ENCODE results near the gene KY. TPM values are rescaled to one million over a fixed set of nuclear protein-coding genes. Genes with fewer than 3 reads are reported as not detected.
"Not testable (repeated sequence)": the region's sequence is repeated elsewhere in the genome, so short reads cannot be mapped to it uniquely, and the experiment has no call there.

The KY gene
- total RNA-seq, 1 donor from 2014 or later = not detected

GRCh38 chr3:134601539-134602439, 49.0 kb downstream of the KY start:
- no peaks in the 10 kb centered on the region for H3K36me3 Mint-ChIP-seq (ENCODE audit: low read depth)
- peaks cover 11% of the 10 kb centered on the region for H3K4me1 Mint-ChIP-seq
- no peak overlapping the region for H3K27ac Mint-ChIP-seq
- no peak for DNase-seq
- no peak overlapping the region for H3K4me3 Mint-ChIP-seq
- H3K9me3 Mint-ChIP-seq = no peaks in the 10 kb centered on the region
- intact Hi-C loops (cut with micrococcal nuclease) = loop anchor here (5.0 to 10.0 kb wide), 2 partner anchors 153 to 1441 kb away; no protein-coding TSS in a partner anchor
- peaks cover 3% of the 10 kb centered on the region for H3K27me3 Mint-ChIP-seq

GRCh38 chr3:134600685-134601463, 49.9 kb downstream of the KY start:
- H3K4me3 Mint-ChIP-seq = no peak overlapping the region
- DNase-seq = peak; percentile 90
- H3K27me3 Mint-ChIP-seq = peaks cover 3% of the 10 kb centered on the region
- H3K9me3 Mint-ChIP-seq = no peaks in the 10 kb centered on the region
- H3K4me1 Mint-ChIP-seq = peaks cover 11% of the 10 kb centered on the region
- intact Hi-C loops (cut with micrococcal nuclease) = loop anchor here (5.0 to 10.0 kb wide), 2 partner anchors 154 to 1441 kb away; no protein-coding TSS in a partner anchor
- H3K36me3 Mint-ChIP-seq (ENCODE audit: low read depth) = no peaks in the 10 kb centered on the region
- no peak overlapping the region for H3K27ac Mint-ChIP-seq

- Mint-ChIP-seq H3K27ac (no peak overlapping the region), H3K4me1 (peaks cover 11% of the 10 kb centered on the region), H3K9me3 (no peaks in the 10 kb centered on the region), H3K4me3 (no peak overlapping the region), H3K36me3 (ENCODE audit: low read depth) (no peaks in the 10 kb centered on the region), H3K27me3 (peaks cover 3% of the 10 kb centered on the region)
- intact Hi-C loops (cut with micrococcal nuclease) = loop anchor here (5.0 to 10.0 kb wide), 2 partner anchors 155 to 1442 kb away; no protein-coding TSS in a partner anchor
- no peak for DNase-seq
Measured at GRCh38 chr3:134600206-134600605, 50.6 kb downstream of the KY start.

GRCh38 chr3:134598763-134599545, 51.9 kb downstream of the KY start:
- Mint-ChIP-seq H3K9me3 (no peaks in the 10 kb centered on the region), H3K36me3 (ENCODE audit: low read depth) (no peaks in the 10 kb centered on the region), H3K4me3 (no peak overlapping the region), H3K27me3 (peaks cover 3% of the 10 kb centered on the region), H3K4me1 (peaks cover 11% of the 10 kb centered on the region), H3K27ac (no peak overlapping the region)
- intact Hi-C loops (cut with micrococcal nuclease) = no loop called here
- peak; percentile 54 for DNase-seq

GRCh38 chr3:134597390-134597970, 53.3 kb downstream of the KY start:
- Mint-ChIP-seq H3K36me3 (ENCODE audit: low read depth) (no peaks in the 10 kb centered on the region), H3K27ac (no peak overlapping the region), H3K4me1 (peaks cover 11% of the 10 kb centered on the region), H3K4me3 (no peak overlapping the region), H3K9me3 (no peaks in the 10 kb centered on the region), H3K27me3 (peaks cover 3% of the 10 kb centered on the region)
- no peak for DNase-seq
- intact Hi-C loops (cut with micrococcal nuclease) = no loop called here

GRCh38 chr3:134594986-134595385, 55.8 kb downstream of the KY start:
- H3K27ac Mint-ChIP-seq; H3K9me3 Mint-ChIP-seq; H3K4me1 Mint-ChIP-seq; intact Hi-C loops (cut with micrococcal nuclease); H3K4me3 Mint-ChIP-seq; DNase-seq; H3K36me3 Mint-ChIP-seq (ENCODE audit: low read depth); H3K27me3 Mint-ChIP-seq: not testable (repeated sequence)

- H3K27me3 Mint-ChIP-seq = no peaks in the 10 kb centered on the region
- no peak overlapping the region for H3K27ac Mint-ChIP-seq
- no peaks in the 10 kb centered on the region for H3K36me3 Mint-ChIP-seq (ENCODE audit: low read depth)
- peaks cover 4% of the 10 kb centered on the region for H3K4me1 Mint-ChIP-seq
- no peaks in the 10 kb centered on the region for H3K9me3 Mint-ChIP-seq
- DNase-seq = no peak
- intact Hi-C loops (cut with micrococcal nuclease) = no loop called here
- H3K4me3 Mint-ChIP-seq = no peak overlapping the region
Measured at GRCh38 chr3:134594331-134594741, 56.5 kb downstream of the KY start.

GRCh38 chr3:134592806-134593205, 58.0 kb downstream of the KY start:
- Mint-ChIP-seq H3K27ac (no peak overlapping the region), H3K36me3 (ENCODE audit: low read depth) (no peaks in the 10 kb centered on the region), H3K4me1 (no peaks in the 10 kb centered on the region), H3K27me3 (peaks cover 2% of the 10 kb centered on the region), H3K9me3 (no peaks in the 10 kb centered on the region), H3K4me3 (no peak overlapping the region)
- intact Hi-C loops (cut with micrococcal nuclease) = no loop called here
- DNase-seq = no peak

GRCh38 chr3:134590766-134591165, 60.1 kb downstream of the KY start:
- intact Hi-C loops (cut with micrococcal nuclease) = no loop called here
- H3K27me3 Mint-ChIP-seq = peaks cover 2% of the 10 kb centered on the region
- no peak for DNase-seq
- no peaks in the 10 kb centered on the region for H3K4me1 Mint-ChIP-seq
- H3K9me3 Mint-ChIP-seq = no peaks in the 10 kb centered on the region
- no peaks in the 10 kb centered on the region for H3K36me3 Mint-ChIP-seq (ENCODE audit: low read depth)
- H3K4me3 Mint-ChIP-seq = no peak overlapping the region
- no peak overlapping the region for H3K27ac Mint-ChIP-seq

GRCh38 chr3:134579141-134579665, 71.6 kb downstream of the KY start:
- Mint-ChIP-seq H3K36me3 (ENCODE audit: low read depth) (no peaks in the 10 kb centered on the region), H3K27me3 (peaks cover 3% of the 10 kb centered on the region)
- no peak for DNase-seq

GRCh38 chr3:134576831-134577230, 74.0 kb downstream of the KY start:
- Mint-ChIP-seq H3K4me1 (no peaks in the 10 kb centered on the region), H3K4me3 (no peak overlapping the region), H3K9me3 (peaks cover 3% of the 10 kb centered on the region), H3K27me3 (no peaks in the 10 kb centered on the region), H3K36me3 (ENCODE audit: low read depth) (no peaks in the 10 kb centered on the region), H3K27ac (no peak overlapping the region)
- intact Hi-C loops (cut with micrococcal nuclease) = no loop called here
- DNase-seq = no peak

More at GRCh38 chr3:134579141-134579665, 71.6 kb downstream of the KY start:
- H3K9me3 Mint-ChIP-seq = peaks cover 10% of the 10 kb centered on the region
- no peak overlapping the region for H3K27ac Mint-ChIP-seq
- intact Hi-C loops (cut with micrococcal nuclease) = no loop called here
- no peak overlapping the region for H3K4me3 Mint-ChIP-seq
- H3K4me1 Mint-ChIP-seq = no peaks in the 10 kb centered on the region

GRCh38 chr3:134576426-134576825, 74.4 kb downstream of the KY start:
- intact Hi-C loops (cut with micrococcal nuclease) = no loop called here
- no peak for DNase-seq
- Mint-ChIP-seq H3K27ac (no peak overlapping the region), H3K27me3 (no peaks in the 10 kb centered on the region), H3K36me3 (ENCODE audit: low read depth) (no peaks in the 10 kb centered on the region), H3K4me3 (no peak overlapping the region), H3K4me1 (no peaks in the 10 kb centered on the region), H3K9me3 (peaks cover 3% of the 10 kb centered on the region)

GRCh38 chr3:134569899-134570298, 80.9 kb downstream of the KY start:
- H3K27me3 Mint-ChIP-seq; intact Hi-C loops (cut with micrococcal nuclease); H3K36me3 Mint-ChIP-seq (ENCODE audit: low read depth); H3K9me3 Mint-ChIP-seq; H3K27ac Mint-ChIP-seq; DNase-seq; H3K4me3 Mint-ChIP-seq; H3K4me1 Mint-ChIP-seq: not testable (repeated sequence)
